Smooth muscle cell (in vitro differentiated cells): ENCODE results near the gene SEPHS1. TPM values are rescaled to one million over a fixed set of nuclear protein-coding genes. Genes with fewer than 3 reads are reported as not detected.
"Not testable (repeated sequence)": the region's sequence is repeated elsewhere in the genome, so short reads cannot be mapped to it uniquely, and the experiment has no call there.

Source experiments
- DNase-seq: peaks from one replicate; lab custom pipeline; 2025; ENCODE audit not compliant: unreplicated experiment; lab: John Stamatoyannopoulos, UW
- H2AFZ ChIP-seq: fragments of 200-600 bp; sonication (generic); 2 replicates; pipeline ENCODE4 v1.6.0; 2016; ENCODE audit warnings: antibody characterized with exemption, low read depth, mild to moderate bottlenecking
- H3F3A ChIP-seq: fragments of 200-600 bp; sonication (generic); 2 replicates; pipeline ENCODE4 v1.6.0; 2017; ENCODE audit warnings: antibody characterized with exemption, low read depth
- H3K27ac ChIP-seq: fragments of 200-600 bp; sonication (generic); 2 replicates; pipeline ENCODE4 v1.5.1; 2016; ENCODE audit warnings: low read depth, mild to moderate bottlenecking
- H3K27me3 ChIP-seq: fragments of 200-600 bp; sonication (generic); 2 replicates; pipeline ENCODE4 v1.6.1; 2016; ENCODE audit warnings: low read depth, mild to moderate bottlenecking
- H3K36me3 ChIP-seq: fragments of 200-600 bp; sonication (generic); 2 replicates; pipeline ENCODE4 v1.5.1; 2016; ENCODE audit warnings: low read depth
- H3K4me1 ChIP-seq: fragments of 200-600 bp; sonication (generic); 2 replicates; pipeline ENCODE4 v1.5.1; 2016; ENCODE audit warnings: low read depth
- H3K4me2 ChIP-seq: fragments of 200-600 bp; sonication (generic); 2 replicates; pipeline ENCODE4 v1.6.0; 2016; ENCODE audit warnings: mild to moderate bottlenecking
- H3K4me3 ChIP-seq: fragments of 200-600 bp; sonication (generic); 2 replicates; pipeline ENCODE4 v1.5.1; 2016; ENCODE audit warnings: mild to moderate bottlenecking
- H3K79me2 ChIP-seq: fragments of 200-600 bp; sonication (generic); 2 replicates; pipeline ENCODE4 v1.6.0; 2016; ENCODE audit warnings: low read depth, mild to moderate bottlenecking
- H3K9ac ChIP-seq: fragments of 200-600 bp; sonication (generic); 2 replicates; pipeline ENCODE4 v1.6.0; 2016; ENCODE audit warnings: low read depth
- H3K9me3 ChIP-seq: fragments of 200-600 bp; sonication (generic); replicated peaks from 2 replicates; pipeline ENCODE4 v1.5.1; 2016; ENCODE audit warnings: low read depth
- H4K20me1 ChIP-seq: fragments of 200-600 bp; sonication (generic); 2 replicates; pipeline ENCODE4 v1.6.0; 2016; ENCODE audit warnings: low read depth
- WGBS: methylation state at CpG from one replicate; pipeline ENCODE4 v1.1.7; 2016; ENCODE audit warnings: low lambda C conversion rate; 5-methylcytosine and 5-hydroxymethylcytosine counted together
- polyA plus RNA-seq: library from polyadenylated mRNA; unstranded; fragments of >200 nt; fragmentation: Nextera tagmentation; extraction: Ambion mirVana; gene quantifications from 2 replicates; pipeline ENCODE4 v1.2.1, GENCODE V29; 2016
- total RNA-seq: library from RNA; depleted of rRNA; stranded (reverse); fragments of >200 nt; gene quantifications from 2 replicates; pipeline ENCODE4 v1.2.3, GENCODE V29; 2014
- TF ChIP-seq, protein P1 (sequence below): fragments of 200-600 bp; sonication (generic); IDR thresholded peaks from 2 replicates; pipeline ENCODE4 v1.5.1; 2017; ENCODE audit warnings: borderline replicate concordance, mild to moderate bottlenecking, antibody characterized with exemption; ENCODE audit not compliant: insufficient read depth, poor library complexity, severe bottlenecking

Gene SEPHS1
- total and polyA plus RNA-seq, 2 experiments from 2014 or later = 29.5 to 48.3 TPM

GRCh38 chr10:13337128-13337826 lies 10.8 kb downstream of the SEPHS1 start:
- no peak overlapping the region for H2AFZ ChIP-seq
- no peak overlapping the region for H3K27ac ChIP-seq
- H3K4me3 ChIP-seq = no peak overlapping the region
- H3K27me3 ChIP-seq = no peaks in the 10 kb centered on the region
- H3K9me3 ChIP-seq = no peaks in the 10 kb centered on the region
- no peak for DNase-seq
- H3K9ac ChIP-seq = no peak overlapping the region
- H4K20me1 ChIP-seq = peaks cover 32% of the 10 kb centered on the region
- no peaks in the 10 kb centered on the region for H3K4me1 ChIP-seq
- H3K36me3 ChIP-seq = peaks cover 2% of the 10 kb centered on the region
- peaks cover 9% of the 10 kb centered on the region for H3K79me2 ChIP-seq
- WGBS = 98% methylated on average over 4 of the region's 4 CpGs
- TF ChIP-seq, protein P1, sequence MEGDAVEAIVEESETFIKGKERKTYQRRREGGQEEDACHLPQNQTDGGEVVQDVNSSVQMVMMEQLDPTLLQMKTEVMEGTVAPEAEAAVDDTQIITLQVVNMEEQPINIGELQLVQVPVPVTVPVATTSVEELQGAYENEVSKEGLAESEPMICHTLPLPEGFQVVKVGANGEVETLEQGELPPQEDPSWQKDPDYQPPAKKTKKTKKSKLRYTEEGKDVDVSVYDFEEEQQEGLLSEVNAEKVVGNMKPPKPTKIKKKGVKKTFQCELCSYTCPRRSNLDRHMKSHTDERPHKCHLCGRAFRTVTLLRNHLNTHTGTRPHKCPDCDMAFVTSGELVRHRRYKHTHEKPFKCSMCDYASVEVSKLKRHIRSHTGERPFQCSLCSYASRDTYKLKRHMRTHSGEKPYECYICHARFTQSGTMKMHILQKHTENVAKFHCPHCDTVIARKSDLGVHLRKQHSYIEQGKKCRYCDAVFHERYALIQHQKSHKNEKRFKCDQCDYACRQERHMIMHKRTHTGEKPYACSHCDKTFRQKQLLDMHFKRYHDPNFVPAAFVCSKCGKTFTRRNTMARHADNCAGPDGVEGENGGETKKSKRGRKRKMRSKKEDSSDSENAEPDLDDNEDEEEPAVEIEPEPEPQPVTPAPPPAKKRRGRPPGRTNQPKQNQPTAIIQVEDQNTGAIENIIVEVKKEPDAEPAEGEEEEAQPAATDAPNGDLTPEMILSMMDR = no peak
- H3F3A ChIP-seq = peaks cover 6% of the 10 kb centered on the region
- H3K4me2 ChIP-seq = no peak overlapping the region

DNA sequence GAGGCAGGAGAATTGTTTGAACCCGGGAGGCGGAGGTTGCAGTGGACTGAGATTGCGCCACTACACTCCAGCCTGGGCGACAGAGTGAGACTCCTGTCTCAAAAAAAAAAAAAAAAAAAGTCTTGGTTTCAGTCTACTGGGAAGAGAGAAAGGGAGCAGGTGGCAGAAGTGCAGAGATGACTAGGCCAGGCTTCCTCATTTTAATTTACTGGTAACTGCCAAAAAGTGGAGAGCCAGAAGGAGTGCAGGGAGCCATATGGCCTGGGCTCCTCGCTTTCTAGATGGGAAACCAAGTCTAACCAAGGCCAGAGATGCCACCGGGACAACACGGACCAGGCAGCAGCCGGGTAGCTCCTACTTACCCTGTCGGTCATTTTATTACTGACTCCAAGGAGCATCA lies 12.2 kb downstream of the SEPHS1 start:
- Histone ChIP-seq H3K27me3 (no peaks in the 10 kb centered on the region), H3K4me1 (no peaks in the 10 kb centered on the region), H4K20me1 (peaks cover 32% of the 10 kb centered on the region), H3K4me3 (no peak overlapping the region), H3K27ac (no peak overlapping the region), H3K79me2 (peaks cover 7% of the 10 kb centered on the region), H3K9me3 (no peaks in the 10 kb centered on the region), H3K4me2 (no peak overlapping the region), H3K36me3 (peaks cover 15% of the 10 kb centered on the region), H3K9ac (no peak overlapping the region), H2AFZ (no peak overlapping the region), H3F3A (peaks cover 6% of the 10 kb centered on the region)
- DNase-seq = no peak
- TF ChIP-seq, protein P1 = no peak
- 96% methylated on average over 9 of the region's 9 CpGs for WGBS

DNA sequence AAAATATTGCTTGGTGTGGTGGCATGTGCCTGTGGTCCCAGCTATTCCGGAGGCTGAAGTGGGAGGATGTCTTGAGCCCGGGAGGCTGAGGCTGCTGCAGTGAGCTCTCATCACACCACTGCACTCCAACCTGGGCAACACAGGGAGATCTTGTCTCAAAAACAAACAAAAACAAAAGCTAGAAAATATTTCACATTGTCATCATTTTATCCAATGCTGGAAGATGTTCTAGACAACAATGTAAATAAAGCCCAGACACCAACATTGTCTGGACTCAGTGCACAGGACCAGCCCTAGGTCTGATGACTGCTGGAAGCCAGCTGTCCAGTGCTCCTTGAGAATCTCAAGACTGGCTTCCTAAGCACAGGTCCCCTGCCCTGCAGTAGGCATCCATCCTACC lies 13.5 kb downstream of the SEPHS1 start:
- H3K79me2 ChIP-seq = peaks cover 5% of the 10 kb centered on the region
- peaks cover 3% of the 10 kb centered on the region for H3K4me1 ChIP-seq
- peaks cover 21% of the 10 kb centered on the region for H4K20me1 ChIP-seq
- no peak overlapping the region for H3K4me2 ChIP-seq
- H3K4me3 ChIP-seq = no peak overlapping the region
- H3K27ac ChIP-seq = no peak overlapping the region
- TF ChIP-seq, protein P1 = no peak
- peaks cover 16% of the 10 kb centered on the region for H3K36me3 ChIP-seq
- no peak overlapping the region for H3K9ac ChIP-seq
- no peak overlapping the region for H2AFZ ChIP-seq
- H3K27me3 ChIP-seq = no peaks in the 10 kb centered on the region
- WGBS = 97% methylated on average over 2 of the region's 2 CpGs
- no peak for DNase-seq
- H3F3A ChIP-seq = no peaks in the 10 kb centered on the region
- H3K9me3 ChIP-seq = no peaks in the 10 kb centered on the region

- no peak for DNase-seq
- H3K36me3 ChIP-seq = peaks cover 28% of the 10 kb centered on the region
- 97% methylated on average over 5 of the region's 5 CpGs for WGBS
Observed at GRCh38 chr10:13331646-13332045, 16.4 kb downstream of the SEPHS1 start.

GRCh38 chr10:13330980-13331379 lies 17.1 kb downstream of the SEPHS1 start:
- not testable (repeated sequence) for H3K4me3 ChIP-seq, H4K20me1 ChIP-seq, H3F3A ChIP-seq, H3K9me3 ChIP-seq, H3K79me2 ChIP-seq, H2AFZ ChIP-seq, DNase-seq, H3K27ac ChIP-seq, H3K4me1 ChIP-seq, H3K27me3 ChIP-seq, H3K9ac ChIP-seq, H3K4me2 ChIP-seq
- H3K36me3 ChIP-seq = peaks cover 28% of the 10 kb centered on the region
- WGBS = 97% methylated on average over 8 of the region's 8 CpGs

More at GRCh38 chr10:13331646-13332045, 16.4 kb downstream of the SEPHS1 start:
- no peak overlapping the region for H3K4me3 ChIP-seq
- no peak overlapping the region for H3K9ac ChIP-seq
- no peaks in the 10 kb centered on the region for H3K9me3 ChIP-seq
- H3F3A ChIP-seq = no peaks in the 10 kb centered on the region
- TF ChIP-seq, protein P1 = no peak
- no peaks in the 10 kb centered on the region for H3K79me2 ChIP-seq
- H3K4me1 ChIP-seq = peaks cover 5% of the 10 kb centered on the region
- no peaks in the 10 kb centered on the region for H4K20me1 ChIP-seq
- no peak overlapping the region for H3K27ac ChIP-seq
- H2AFZ ChIP-seq = no peak overlapping the region
- no peaks in the 10 kb centered on the region for H3K27me3 ChIP-seq
- no peak overlapping the region for H3K4me2 ChIP-seq
